GM12878 (cell line): ENCODE results near the gene ABHD14A. TPM values are rescaled to one million over a fixed set of nuclear protein-coding genes. Genes with fewer than 3 reads are reported as not detected.

ENCODE experiments used
- ATF7 ChIP-seq: fragments of 450-650 bp; IDR thresholded peaks from 2 replicates; pipeline ENCODE4 v1.6.1; 2016; ENCODE audit warnings: low read depth, mild to moderate bottlenecking
- CBFB ChIP-seq: IDR thresholded peaks from 2 replicates; pipeline ENCODE4 v1.6.1; 2016; ENCODE audit warnings: antibody characterized with exemption, low read depth
- DPF2 ChIP-seq: fragments of 450-650 bp; IDR thresholded peaks from 2 replicates; pipeline ENCODE4 v1.6.1; 2017; ENCODE audit warnings: mild to moderate bottlenecking
- EP300 ChIP-seq, 2 experiments: fragments of 150-350 bp in 1 of 2; IDR thresholded peaks; 2 replicates each; pipeline ENCODE4 v1.6.1; 2011 to 2012; ENCODE audit warnings: low read depth in 2 of 2, low read length in 2 of 2, borderline replicate concordance in 1 of 2, improper control_type of control experiment in 1 of 2, inconsistent platforms in 1 of 2; ENCODE audit not compliant: control insufficient read depth in 1 of 2
- EZH2 ChIP-seq: IDR thresholded peaks from 2 replicates; pipeline ENCODE4 v1.6.1; 2012; ENCODE audit warnings: low read depth, mild to moderate bottlenecking, control low read depth, inconsistent platforms, low read length, borderline replicate concordance; ENCODE audit not compliant: control insufficient read depth
- FOS ChIP-seq: IDR thresholded peaks from 3 replicates; pipeline ENCODE4 v1.6.1; 2011; ENCODE audit warnings: borderline replicate concordance; ENCODE audit not compliant: insufficient read length; ENCODE audit errors: extremely low read depth
- GABPA ChIP-seq: IDR thresholded peaks from 2 replicates; pipeline ENCODE4 v1.6.1; 2014; ENCODE audit warnings: antibody characterized with exemption, low read depth, mild to moderate bottlenecking, inconsistent platforms
- HCFC1 ChIP-seq: fragments of 150-350 bp; IDR thresholded peaks from 2 replicates; pipeline ENCODE4 v1.6.1; 2014; ENCODE audit warnings: low read length
- IKZF1 ChIP-seq: fragments of 450-650 bp; conservative IDR thresholded peaks from 2 replicates; pipeline ENCODE4 v1.6.1; 2017; ENCODE audit warnings: antibody characterized with exemption, mild to moderate bottlenecking
- JUND ChIP-seq: IDR thresholded peaks from 2 replicates; pipeline ENCODE4 v1.6.1; 2012; ENCODE audit warnings: low read depth, mild to moderate bottlenecking, low read length, improper control_type of control experiment, moderate library complexity
- KLF5 ChIP-seq: fragments of 450-650 bp; IDR thresholded peaks from 2 replicates; pipeline ENCODE4 v1.6.1; 2014; ENCODE audit warnings: mild to moderate bottlenecking; ENCODE audit not compliant: partially characterized antibody
- MYC ChIP-seq: IDR thresholded peaks from 2 replicates; pipeline ENCODE4 v1.6.1; 2011; ENCODE audit warnings: mild to moderate bottlenecking, low read length, moderate library complexity, inconsistent platforms; ENCODE audit not compliant: insufficient read depth, insufficient replicate concordance, insufficient read length, severe bottlenecking
- NR2F1 ChIP-seq: fragments of 450-650 bp; conservative IDR thresholded peaks from 2 replicates; pipeline ENCODE4 v1.6.1; 2017; ENCODE audit warnings: mild to moderate bottlenecking
- PAX8 ChIP-seq: fragments of 450-650 bp; IDR thresholded peaks from 2 replicates; pipeline ENCODE4 v1.6.1; 2017; ENCODE audit warnings: mild to moderate bottlenecking, moderate library complexity
- POLR2AphosphoS2 ChIP-seq: IDR thresholded peaks from 2 replicates; pipeline ENCODE4 v1.6.1; 2011; ENCODE audit warnings: low read depth, mild to moderate bottlenecking, low read length, improper control_type of control experiment, moderate library complexity
- RB1 ChIP-seq: fragments of 450-650 bp; formaldehyde crosslinking; IDR thresholded peaks from 2 replicates; pipeline ENCODE4 v1.6.1; 2017; ENCODE audit warnings: mild to moderate bottlenecking, borderline replicate concordance
- RCOR1 ChIP-seq: conservative IDR thresholded peaks from 2 replicates; pipeline ENCODE4 v1.6.1; 2012; ENCODE audit warnings: low read depth, low read length, improper control_type of control experiment
- SMARCA5 ChIP-seq: fragments of 450-650 bp; IDR thresholded peaks from 2 replicates; pipeline ENCODE4 v1.6.1; 2017; ENCODE audit warnings: mild to moderate bottlenecking
- SMC3 ChIP-seq: IDR thresholded peaks from 2 replicates; pipeline ENCODE4 v1.6.1; 2011; ENCODE audit warnings: low read length, improper control_type of control experiment, borderline replicate concordance
- SRF ChIP-seq, 2 experiments: IDR thresholded peaks; 2 replicates each; pipeline ENCODE4 v1.6.1; 2011; ENCODE audit warnings: low read depth in 2 of 2, low read length in 2 of 2, mild to moderate bottlenecking in 1 of 2, moderate library complexity in 1 of 2
- TCF7 ChIP-seq: IDR thresholded peaks from 2 replicates; pipeline ENCODE4 v1.6.1; 2014; ENCODE audit warnings: antibody characterized with exemption, borderline replicate concordance
- ZNF217 ChIP-seq: fragments of 450-650 bp; IDR thresholded peaks from 2 replicates; pipeline ENCODE4 v1.6.1; 2017; ENCODE audit warnings: antibody characterized with exemption, mild to moderate bottlenecking
- ZNF24 ChIP-seq: fragments of 450-650 bp; IDR thresholded peaks from 2 replicates; pipeline ENCODE4 v1.6.1; 2017; ENCODE audit warnings: antibody characterized with exemption, mild to moderate bottlenecking
- polyA plus RNA-seq, 11 experiments: library from polyadenylated mRNA; depleted of rRNA in 4 of 11; unstranded in 6 of 11; stranded (reverse) in 5 of 11; fragments of >200 nt; fragmentation: Nextera tagmentation in 4 of 11; fragmentation: Illumina TruSeq in 1 of 11; extraction: Ambion mirVana in 4 of 11; extraction: Trizol in 1 of 11; gene quantifications; 1 replicate in 1 of 11; 2 replicates in 10 of 11; pipeline versions ENCODE4 v1.2.1 to v1.2.3, GENCODE V29; 2011 to 2016; ENCODE audit warnings: inconsistent platforms in 2 of 11, missing spikeins in 2 of 11, low read depth in 1 of 11
- total RNA-seq, 4 experiments: library from RNA; depleted of rRNA in 3 of 4; stranded (reverse); fragments of >200 nt in 3 of 4; fragmentation: Illumina TruSeq in 1 of 4; extraction: Trizol in 1 of 4; gene quantifications; 2 replicates each; pipeline versions ENCODE4 v1.2.1 to v1.2.3, GENCODE V29; 2013 to 2021
- TF ChIP-seq, protein P1 (sequence below): fragments of 450-650 bp; IDR thresholded peaks from 2 replicates; pipeline ENCODE4 v1.6.1; 2018; ENCODE audit warnings: borderline replicate concordance, mild to moderate bottlenecking; ENCODE audit not compliant: partially characterized antibody
- TF ChIP-seq, protein P2 (sequence below): fragments of 450-650 bp; IDR thresholded peaks from 2 replicates; pipeline ENCODE4 v1.6.1; 2014; ENCODE audit warnings: mild to moderate bottlenecking

Gene ABHD14A
- total and polyA plus RNA-seq, 10 of the 15 experiments (the other 5 are each of a cell fraction or from before 2014, with no cell fraction given) = 1.2 to 27.0 (median 7.9) TPM

DNA sequence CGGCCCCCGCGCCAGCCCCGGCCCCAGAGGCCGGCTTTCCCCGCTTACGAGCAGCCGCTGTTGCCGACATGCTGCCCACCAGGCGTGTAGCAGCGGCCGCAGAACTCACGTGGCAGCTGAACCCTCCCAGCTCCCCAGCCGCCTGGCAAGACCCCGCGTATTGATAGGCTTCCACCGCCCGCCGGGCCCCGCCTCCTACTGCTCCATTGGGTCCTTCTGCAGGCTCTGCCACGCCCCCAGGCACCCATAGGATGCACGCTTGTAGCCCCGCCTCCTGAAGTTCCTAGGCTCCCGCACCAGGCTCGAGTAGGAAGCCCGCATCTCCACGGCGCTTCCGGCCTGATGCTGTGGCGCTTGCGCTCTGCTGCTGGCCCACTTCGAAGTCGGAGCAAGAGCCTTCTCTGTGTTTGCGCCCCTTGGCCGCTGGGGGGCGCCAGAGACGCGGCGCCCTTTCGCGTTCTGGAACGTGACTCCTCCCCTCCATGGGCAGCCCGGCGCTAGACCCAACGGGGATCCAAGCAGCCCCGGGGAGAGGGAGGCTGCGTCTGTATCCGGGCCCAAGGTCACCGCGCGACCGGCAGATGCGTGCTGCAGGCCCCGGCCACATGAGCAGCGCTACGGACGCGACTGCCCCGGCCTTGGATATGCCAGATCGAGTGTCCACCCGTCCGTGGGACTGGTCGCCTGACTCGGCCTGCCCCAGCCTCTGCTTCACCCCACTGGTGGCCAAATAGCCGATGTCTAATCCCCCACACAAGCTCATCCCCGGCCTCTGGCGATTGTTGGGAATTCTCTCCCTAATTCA, 32.9 kb upstream of the ABHD14A start, which contains the start of the genes PARP3 and RRP9 (continued):
- TF ChIP-seq EP300 (IDR thresholded peaks at IDR 0.05; ENCODE audit: borderline replicate concordance in 1 of 2, control insufficient read depth in 1 of 2, low read depth in 2 of 2, low read length in 2 of 2) (peak in 1 of 2 experiments; percentile 38; a peak in 1 of 4 replicates), FOS (peak; percentile 64), CBFB (peak; percentile 47; the same call in 1 of the 2 replicates), POLR2AphosphoS2 (peak; percentile 37; the same call in 1 of the 2 replicates), NR2F1 (peak; percentile 83), ZNF217 (peak; percentile 14; the same call in 1 of the 2 replicates), SRF (IDR thresholded peaks at IDR 0.05; ENCODE audit: low read depth in 2 of 2, low read length in 2 of 2) (no peak), GABPA (no peak; the same call in 1 of the 2 replicates), DPF2 (peak; percentile 44), PAX8 (no peak), RCOR1 (0 out of 2 replicates have a peak, but pooled peaks have one; percentile 61), HCFC1 (peak; percentile 30; the same call in 1 of the 2 replicates), RB1 (peak; percentile 80; the same call in 1 of the 2 replicates), KLF5 (no peak), MYC (peak; percentile 31), SMARCA5 (peak; percentile 90), ATF7 (no peak), IKZF1 (peak; percentile 69; the same call in 1 of the 2 replicates), ZNF24 (peak; percentile 12; the same call in 1 of the 2 replicates), TCF7 (no peak), EZH2 (no peak), SMC3 (peak; percentile 76), JUND (no peak)
- TF ChIP-seq, protein P1, sequence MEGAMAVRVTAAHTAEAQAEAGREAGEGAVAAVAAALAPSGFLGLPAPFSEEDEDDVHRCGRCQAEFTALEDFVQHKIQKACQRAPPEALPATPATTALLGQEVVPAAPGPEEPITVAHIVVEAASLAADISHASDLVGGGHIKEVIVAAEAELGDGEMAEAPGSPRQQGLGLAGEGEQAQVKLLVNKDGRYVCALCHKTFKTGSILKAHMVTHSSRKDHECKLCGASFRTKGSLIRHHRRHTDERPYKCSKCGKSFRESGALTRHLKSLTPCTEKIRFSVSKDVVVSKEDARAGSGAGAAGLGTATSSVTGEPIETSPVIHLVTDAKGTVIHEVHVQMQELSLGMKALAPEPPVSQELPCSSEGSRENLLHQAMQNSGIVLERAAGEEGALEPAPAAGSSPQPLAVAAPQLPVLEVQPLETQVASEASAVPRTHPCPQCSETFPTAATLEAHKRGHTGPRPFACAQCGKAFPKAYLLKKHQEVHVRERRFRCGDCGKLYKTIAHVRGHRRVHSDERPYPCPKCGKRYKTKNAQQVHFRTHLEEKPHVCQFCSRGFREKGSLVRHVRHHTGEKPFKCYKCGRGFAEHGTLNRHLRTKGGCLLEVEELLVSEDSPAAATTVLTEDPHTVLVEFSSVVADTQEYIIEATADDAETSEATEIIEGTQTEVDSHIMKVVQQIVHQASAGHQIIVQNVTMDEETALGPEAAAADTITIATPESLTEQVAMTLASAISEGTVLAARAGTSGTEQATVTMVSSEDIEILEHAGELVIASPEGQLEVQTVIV = peak; percentile 75
- TF ChIP-seq, protein P2, sequence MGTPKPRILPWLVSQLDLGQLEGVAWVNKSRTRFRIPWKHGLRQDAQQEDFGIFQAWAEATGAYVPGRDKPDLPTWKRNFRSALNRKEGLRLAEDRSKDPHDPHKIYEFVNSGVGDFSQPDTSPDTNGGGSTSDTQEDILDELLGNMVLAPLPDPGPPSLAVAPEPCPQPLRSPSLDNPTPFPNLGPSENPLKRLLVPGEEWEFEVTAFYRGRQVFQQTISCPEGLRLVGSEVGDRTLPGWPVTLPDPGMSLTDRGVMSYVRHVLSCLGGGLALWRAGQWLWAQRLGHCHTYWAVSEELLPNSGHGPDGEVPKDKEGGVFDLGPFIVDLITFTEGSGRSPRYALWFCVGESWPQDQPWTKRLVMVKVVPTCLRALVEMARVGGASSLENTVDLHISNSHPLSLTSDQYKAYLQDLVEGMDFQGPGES = peak; percentile 88
